H9 (cell line): ENCODE results near the gene TRPV3. TPM values are rescaled to one million over a fixed set of nuclear protein-coding genes. Genes with fewer than 3 reads are reported as not detected.

ENCODE experiments used
- DNase-seq: peaks from one replicate; pipeline ENCODE4 v3.0.0-alpha.2; 2017
- H2AFZ ChIP-seq: one replicate; pipeline ENCODE4 v1.6.1; 2013; ENCODE audit warnings: mild to moderate bottlenecking, low read length, control low read depth, moderate library complexity
- H2AK5ac ChIP-seq: 2 replicates; pipeline ENCODE4 v1.6.1; 2013; ENCODE audit warnings: low read length, control low read depth, mixed read lengths; ENCODE audit not compliant: insufficient read length
- H2BK120ac ChIP-seq: one replicate; pipeline ENCODE4 v1.6.1; 2013; ENCODE audit warnings: low read depth, mild to moderate bottlenecking, low read length, control low read depth, inconsistent platforms; ENCODE audit not compliant: poor library complexity, severe bottlenecking
- H2BK12ac ChIP-seq: 2 replicates; pipeline ENCODE4 v1.6.1; 2013; ENCODE audit warnings: low read length, control low read depth, mixed read lengths, low read depth; ENCODE audit not compliant: insufficient read length
- H2BK15ac ChIP-seq: 2 replicates; pipeline ENCODE4 v1.6.1; 2013; ENCODE audit warnings: low read depth, low read length, control low read depth
- H2BK20ac ChIP-seq: one replicate; pipeline ENCODE4 v1.6.1; 2013; ENCODE audit warnings: low read depth, mild to moderate bottlenecking, low read length, control low read depth, inconsistent platforms; ENCODE audit not compliant: poor library complexity, severe bottlenecking
- H2BK5ac ChIP-seq: 2 replicates; pipeline ENCODE4 v1.6.1; 2013; ENCODE audit warnings: low read length, control low read depth, mixed read lengths; ENCODE audit not compliant: insufficient read length
- H3K14ac ChIP-seq: 2 replicates; pipeline ENCODE4 v1.6.1; 2013; ENCODE audit warnings: low read length, control low read depth; ENCODE audit not compliant: insufficient read depth
- H3K18ac ChIP-seq: 2 replicates; pipeline ENCODE4 v1.6.1; 2013; ENCODE audit warnings: low read depth, mild to moderate bottlenecking, mixed read lengths, low read length, control low read depth; ENCODE audit not compliant: insufficient read length
- H3K23ac ChIP-seq: 2 replicates; pipeline ENCODE4 v1.6.1; 2013; ENCODE audit warnings: low read length, control low read depth, mixed read lengths, low read depth; ENCODE audit not compliant: insufficient read length
- H3K23me2 ChIP-seq: 2 replicates; pipeline ENCODE4 v1.6.1; 2013; ENCODE audit warnings: low read depth, mild to moderate bottlenecking, mixed read lengths, low read length, control low read depth; ENCODE audit not compliant: insufficient read length, poor library complexity, severe bottlenecking
- H3K27ac ChIP-seq: 2 replicates; pipeline ENCODE4 v1.5.1; 2013; ENCODE audit warnings: low read length, control low read depth, mixed read lengths, low read depth; ENCODE audit not compliant: insufficient read length
- H3K27me3 ChIP-seq: 2 replicates; pipeline ENCODE4 v1.6.1; 2013; ENCODE audit warnings: low read length, control low read depth, inconsistent platforms; ENCODE audit not compliant: insufficient read depth
- H3K4ac ChIP-seq: 2 replicates; pipeline ENCODE4 v1.6.1; 2013; ENCODE audit warnings: low read depth, mild to moderate bottlenecking, control low read depth, inconsistent platforms, low read length, moderate library complexity
- H3K4me1 ChIP-seq: 2 replicates; pipeline ENCODE4 v1.6.1; 2013; ENCODE audit warnings: low read length, control low read depth, inconsistent platforms; ENCODE audit not compliant: insufficient read depth
- H3K4me2 ChIP-seq: 2 replicates; pipeline ENCODE4 v1.6.1; 2013; ENCODE audit warnings: low read length, control low read depth, mixed read lengths; ENCODE audit not compliant: insufficient read length, insufficient read depth
- H3K56ac ChIP-seq: 2 replicates; pipeline ENCODE4 v1.6.1; 2013; ENCODE audit warnings: low read depth, mild to moderate bottlenecking, mixed read lengths, low read length, control low read depth; ENCODE audit not compliant: insufficient read length
- H3K79me1 ChIP-seq: 2 replicates; pipeline ENCODE4 v1.6.1; 2013; ENCODE audit warnings: low read depth, mild to moderate bottlenecking, moderate library complexity, low read length, control low read depth, inconsistent platforms; ENCODE audit not compliant: insufficient read depth, poor library complexity, severe bottlenecking
- H3K79me2 ChIP-seq: 2 replicates; pipeline ENCODE4 v1.6.1; 2013; ENCODE audit warnings: low read length, control low read depth, inconsistent platforms; ENCODE audit not compliant: insufficient read depth
- H3K9ac ChIP-seq: 2 replicates; pipeline ENCODE4 v1.6.1; 2013; ENCODE audit warnings: low read length, control low read depth, mixed read lengths; ENCODE audit not compliant: insufficient read length; ENCODE audit errors: extremely low read depth
- H3K9me3 ChIP-seq: one replicate; pipeline ENCODE4 v1.6.1; 2013; ENCODE audit warnings: low read depth, low read length, inconsistent platforms; ENCODE audit not compliant: control insufficient read depth
- H3T11ph ChIP-seq: one replicate; pipeline ENCODE4 v1.6.1; 2013; ENCODE audit warnings: mild to moderate bottlenecking, low read length, control low read depth, inconsistent platforms
- H4K20me1 ChIP-seq: one replicate; pipeline ENCODE4 v1.6.1; 2013; ENCODE audit not compliant: control insufficient read depth, insufficient read length, insufficient read depth
- H4K5ac ChIP-seq: 2 replicates; pipeline ENCODE4 v1.6.1; 2013; ENCODE audit warnings: low read depth, mild to moderate bottlenecking, mixed read lengths, low read length, control low read depth; ENCODE audit not compliant: insufficient read length
- H4K8ac ChIP-seq: replicated peaks from 2 replicates; pipeline ENCODE4 v1.6.1; 2013; ENCODE audit warnings: low read length, control low read depth, mixed read lengths, low read depth; ENCODE audit not compliant: insufficient read length
- H4K91ac ChIP-seq: 2 replicates; pipeline ENCODE4 v1.6.1; 2013; ENCODE audit warnings: low read depth, mild to moderate bottlenecking, moderate library complexity, mixed read lengths, low read length, control low read depth; ENCODE audit not compliant: insufficient read length
- H3K27ac Mint-ChIP-seq, 3 experiments: 2 replicates in 2 of 3; 3 replicates in 1 of 3; pipeline ENCODE4 v1.8.0; 2020 to 2021; ENCODE audit warnings: mixed read lengths in 3 of 3, mild to moderate bottlenecking in 1 of 3, moderate library complexity in 1 of 3
- H3K27me3 Mint-ChIP-seq: 2 replicates; pipeline ENCODE4 v1.8.0; 2021; ENCODE audit warnings: low read depth, mild to moderate bottlenecking, moderate library complexity, mixed read lengths
- H3K36me3 Mint-ChIP-seq, 3 experiments: 2 replicates in 2 of 3; 3 replicates in 1 of 3; pipeline ENCODE4 v1.8.0; 2020 to 2021; ENCODE audit warnings: low read depth in 3 of 3, mixed read lengths in 3 of 3; ENCODE audit not compliant: insufficient read depth in 1 of 3
- H3K4me1 Mint-ChIP-seq, 2 experiments: 2 replicates each; pipeline ENCODE4 v1.8.0; 2020; ENCODE audit warnings: mixed read lengths in 2 of 2
- H3K4me3 Mint-ChIP-seq, 2 experiments: 2 replicates in 1 of 2; 3 replicates in 1 of 2; pipeline ENCODE4 v1.8.0; 2020 to 2021; ENCODE audit warnings: mild to moderate bottlenecking in 2 of 2, mixed read lengths in 2 of 2, moderate library complexity in 1 of 2
- H3K9me3 Mint-ChIP-seq, 2 experiments: 2 replicates in 1 of 2; 3 replicates in 1 of 2; pipeline ENCODE4 v1.8.0; 2020; ENCODE audit warnings: mild to moderate bottlenecking in 2 of 2, mixed read lengths in 2 of 2, moderate library complexity in 1 of 2
- CTCF ChIP-seq: fragments of 200-600 bp; sonication (generic); conservative IDR thresholded peaks from 3 replicates; pipeline ENCODE4 v1.8.0; 2021; ENCODE audit warnings: antibody characterized with exemption, mild to moderate bottlenecking
- WGBS: extraction: QIAGEN DNeasy Blood & Tissue Kit; methylation state at CpG from one replicate; pipeline ENCODE4 v1.1.7; 2013; ENCODE audit warnings: missing lambda C conversion rate, low lambda C conversion rate, mixed read lengths; ENCODE audit not compliant: insufficient read length; ENCODE audit errors: extremely low coverage; 5-methylcytosine and 5-hydroxymethylcytosine counted together
- total RNA-seq: library from RNA; stranded (reverse); gene quantifications from 2 replicates; pipeline ENCODE4 v1.2.1, GENCODE V29; 2021

The TRPV3 gene
- total RNA-seq, 1 experiment from 2014 or later: 0.63 TPM

DNA sequence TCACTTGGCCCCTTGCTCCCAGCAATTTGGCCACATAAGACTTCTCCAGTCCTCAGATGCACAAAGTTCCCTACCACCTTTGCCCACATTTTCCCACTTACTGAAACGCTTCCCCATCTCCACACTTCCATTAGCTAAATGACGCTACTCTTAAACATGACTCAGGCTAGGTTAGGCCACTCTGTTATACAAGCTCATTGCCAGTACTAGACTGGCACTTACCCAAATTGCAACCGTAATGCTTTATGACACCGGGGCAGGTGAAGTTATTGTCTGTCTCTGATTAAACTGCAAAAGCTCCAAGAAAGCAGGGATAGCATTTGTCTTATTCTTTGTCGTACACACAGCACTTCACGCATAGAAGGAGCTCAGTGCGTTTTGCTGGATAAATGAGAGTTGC is 52.6 kb downstream of the TRPV3 start:
- Histone ChIP-seq H3K9me3 (no peaks in the 10 kb centered on the region), H3K14ac (no peak overlapping the region), H3K9ac (no peak overlapping the region), H2AFZ (no peak overlapping the region), H3K27ac (no peak overlapping the region), H4K20me1 (no peaks in the 10 kb centered on the region), H2BK15ac (no peak overlapping the region), H2BK20ac (no peak overlapping the region), H4K5ac (no peak overlapping the region), H2BK12ac (no peak overlapping the region), H3T11ph (no peak overlapping the region), H2BK5ac (no peak overlapping the region), H3K18ac (no peak overlapping the region), H3K4me2 (no peak overlapping the region), H4K91ac (no peak overlapping the region), H4K8ac (no peak overlapping the region), H3K27me3 (no peaks in the 10 kb centered on the region), H3K79me2 (no peaks in the 10 kb centered on the region), H3K4me1 (0 out of 2 replicates have a peak, but pooled peaks cover 1% of the 10 kb centered on the region), H3K23ac (no peak overlapping the region), H3K56ac (no peak overlapping the region), H3K79me1 (no peaks in the 10 kb centered on the region), H2AK5ac (no peak overlapping the region), H3K23me2 (no peaks in the 10 kb centered on the region), H3K4ac (no peak overlapping the region), H2BK120ac (no peak overlapping the region)
- H3K4me1 Mint-ChIP-seq: peaks cover 12 to 14% of the 10 kb centered on the region in 2 experiments
- H3K4me3 Mint-ChIP-seq: no peak overlapping the region
- H3K27ac Mint-ChIP-seq: no peak overlapping the region
- H3K9me3 Mint-ChIP-seq: peaks cover 13 to 19% of the 10 kb centered on the region in 2 experiments
- no peak for TF ChIP-seq CTCF
- no peak for DNase-seq
- no CpG with 5 or more reads among the region's 7 CpGs for WGBS
- H3K27me3 Mint-ChIP-seq: no peaks in the 10 kb centered on the region
- peaks cover 2 to 8% (median 7%) of the 10 kb centered on the region in 3 experiments for H3K36me3 Mint-ChIP-seq
